HL-60/S4 (cell line): Measurements from ENCODE around the gene DOCK10.

ENCODE experiments used
- in situ Hi-C: fragments of 300-500 bp; cut with MboI; formaldehyde crosslinking; loops from 2 replicates; pipeline ENCODE4 v1.14.3; 2022; ENCODE audit warnings: low sequenced_read_pairs

DOCK10 gene

GRCh38 chr2:224846686-224847085 lies 195.6 kb downstream of the DOCK10 start:
- in situ Hi-C loops: no loop called here

GRCh38 chr2:224846161-224846560 lies 196.1 kb downstream of the DOCK10 start:
- in situ Hi-C loops: no loop called here

GRCh38 chr2:224843141-224843540 lies 199.1 kb downstream of the DOCK10 start:
- in situ Hi-C loops: no loop called here

- in situ Hi-C loops: no loop called here
Observed at GRCh38 chr2:224841910-224842309, 200.4 kb downstream of the DOCK10 start.

- in situ Hi-C loops: no loop called here
Observed at GRCh38 chr2:224838335-224838734, 203.9 kb downstream of the DOCK10 start.

GRCh38 chr2:224837558-224837957 lies 204.7 kb downstream of the DOCK10 start:
- in situ Hi-C loops: no loop called here

GRCh38 chr2:224837066-224837465 lies 205.2 kb downstream of the DOCK10 start:
- in situ Hi-C loops: no loop called here

GRCh38 chr2:224836263-224836662 lies 206.0 kb downstream of the DOCK10 start:
- in situ Hi-C loops: no loop called here

- in situ Hi-C loops: no loop called here
Observed at GRCh38 chr2:224835405-224835804, 206.9 kb downstream of the DOCK10 start.

GRCh38 chr2:224833986-224834385 lies 208.3 kb downstream of the DOCK10 start:
- in situ Hi-C loops: no loop called here

GRCh38 chr2:224832207-224832606 lies 210.1 kb downstream of the DOCK10 start:
- in situ Hi-C loops: no loop called here

- in situ Hi-C loops: no loop called here
Observed at GRCh38 chr2:224831530-224831929, 210.7 kb downstream of the DOCK10 start.

GRCh38 chr2:224820283-224820991 lies 221.8 kb downstream of the DOCK10 start:
- in situ Hi-C loops: no loop called here

- in situ Hi-C loops: no loop called here
Observed at GRCh38 chr2:224819075-224819474, 223.2 kb downstream of the DOCK10 start.

GRCh38 chr2:224817676-224818075 lies 224.6 kb downstream of the DOCK10 start:
- in situ Hi-C loops: no loop called here

GRCh38 chr2:224816816-224817215 lies 225.5 kb downstream of the DOCK10 start:
- in situ Hi-C loops: no loop called here

GRCh38 chr2:224813578-224813977 lies 228.7 kb downstream of the DOCK10 start:
- in situ Hi-C loops: no loop called here

- in situ Hi-C loops: no loop called here
Observed at GRCh38 chr2:224807153-224807964, 234.9 kb downstream of the DOCK10 start.

- in situ Hi-C loops: no loop called here
Observed at GRCh38 chr2:224803930-224804329, 238.3 kb downstream of the DOCK10 start.

- in situ Hi-C loops: no loop called here
Observed at GRCh38 chr2:224802407-224802806, 239.9 kb downstream of the DOCK10 start.

GRCh38 chr2:224801360-224801759 lies 240.9 kb downstream of the DOCK10 start:
- in situ Hi-C loops: no loop called here

GRCh38 chr2:224799691-224800090 lies 242.6 kb downstream of the DOCK10 start:
- in situ Hi-C loops: loop anchor here (25.0 kb wide), 2 partner anchors 213 to 437 kb away; no protein-coding TSS in a partner anchor
